Body of pancreas (tissue), 4 donors: ENCODE data around the gene TMEM171.

Experiments used
- CTCF ChIP-seq, 7 experiments: fragments of 450-650 bp in 4 of 7; fragments of 200-600 bp in 3 of 7; sonication (generic) in 3 of 7; IDR thresholded peaks; one replicate each; pipeline ENCODE4 v1.5.1; 2016 to 2019; ENCODE audit warnings: antibody characterized with exemption in 7 of 7
- POLR2A ChIP-seq, 3 donors: fragments of 450-650 bp; IDR thresholded peaks; one replicate each; pipeline ENCODE4 v1.6.1; 2016; ENCODE audit warnings: antibody characterized with exemption in 3 of 3, mild to moderate bottlenecking in 2 of 3

- no peak for TF ChIP-seq CTCF (IDR thresholded peaks at IDR 0.05)
- no peak for TF ChIP-seq POLR2A (IDR thresholded peaks at IDR 0.05)
These were observed 19.1 kb downstream of the TMEM171 start for GRCh38 chr5:73139485-73139884.
